Measurements from ENCODE around the gene ENG.
"Not testable (repeated sequence)": the region's sequence is repeated elsewhere in the genome, so short reads cannot be mapped to it uniquely, and the experiment has no call there.

ENG gene

DNA sequence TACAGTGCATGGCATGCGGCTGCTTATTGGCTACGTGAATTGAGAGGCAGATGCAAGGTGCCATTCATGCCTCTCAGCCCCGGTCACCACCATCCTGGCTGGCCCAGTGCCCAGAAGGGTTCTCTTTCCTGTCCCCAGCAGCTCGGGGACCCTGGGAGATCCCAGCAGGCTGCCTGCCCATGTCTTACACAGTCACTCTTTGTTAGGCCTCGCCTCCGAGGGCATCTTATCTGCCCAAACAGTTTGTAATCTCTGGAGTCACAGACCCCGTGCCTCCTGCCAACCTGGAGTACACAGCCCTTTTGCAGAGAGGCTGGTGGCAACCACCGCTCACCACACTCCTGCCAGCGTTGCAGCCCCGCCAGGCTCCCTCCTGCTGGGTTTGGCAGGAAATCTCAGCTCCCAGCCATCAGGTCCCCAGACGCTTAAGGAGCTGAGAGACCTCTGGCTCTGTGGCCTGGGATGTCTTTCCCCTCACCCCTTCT lies 30.0 kb upstream of the ENG start:
- Histone ChIP-seq H3K9me3 (ENCODE audit: insufficient read depth, low read depth, low read length) (no peaks in the 10 kb centered on the region), H3K27me3 (ENCODE audit: insufficient read depth, low read length, poor library complexity, severe bottlenecking) (no peaks in the 10 kb centered on the region), H3K9ac (ENCODE audit: low read depth, low read length, poor library complexity, severe bottlenecking) (peak overlapping the region; percentile 38), H3K4me1 (ENCODE audit: insufficient read depth, low read length, poor library complexity, severe bottlenecking) (peaks cover 28% of the 10 kb centered on the region), H3K36me3 (ENCODE audit: insufficient read depth, low read length) (peaks cover 4% of the 10 kb centered on the region; the same call in 1 of the 2 replicates), H4K20me1 (ENCODE audit: insufficient read depth, low read length, poor library complexity, severe bottlenecking) (no peaks in the 10 kb centered on the region), H3K4me2 (ENCODE audit: low read depth, low read length, poor library complexity, severe bottlenecking) (peak overlapping the region; percentile 59), H3K9me2 (replicated peaks; ENCODE audit: low read depth, low read length) (no peaks in the 10 kb centered on the region), H3K79me2 (ENCODE audit: insufficient read depth, low read length) (no peaks in the 10 kb centered on the region), H3K4me3 (ENCODE audit: low read length, poor library complexity, severe bottlenecking) (peak overlapping the region; percentile 21), H3F3A (ENCODE audit: low read depth) (no peaks in the 10 kb centered on the region), H2AFZ (ENCODE audit: low read length) (no peak overlapping the region)
- TF ChIP-seq CTCF (conservative IDR thresholded peaks at IDR 0.05; ENCODE audit: low read length) (no peak), EZH2phosphoT487 (IDR thresholded peaks at IDR 0.05; ENCODE audit: borderline replicate concordance) (no peak)

DNA sequence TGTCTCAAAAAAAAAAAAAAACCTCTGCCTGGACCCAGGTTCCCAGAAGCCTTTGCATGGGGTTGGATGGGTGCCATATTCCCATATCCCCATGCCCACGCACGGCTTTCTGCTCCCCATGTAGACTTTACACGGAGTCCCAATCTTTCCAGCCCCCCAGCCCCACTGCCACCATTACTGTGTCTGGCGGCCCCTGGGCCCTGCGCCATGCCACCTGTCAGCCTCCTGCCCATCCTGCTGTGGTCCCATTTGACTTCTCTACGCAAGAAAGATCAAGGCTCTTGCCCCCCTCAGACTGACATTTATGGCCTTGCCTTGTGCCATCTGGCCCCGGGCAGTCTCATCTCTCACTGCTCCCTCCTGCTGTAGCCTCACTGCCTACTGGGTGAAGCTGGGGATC lies 29.5 kb upstream of the ENG start:
- TF ChIP-seq EZH2phosphoT487 (IDR thresholded peaks at IDR 0.05; ENCODE audit: borderline replicate concordance), result no peak
- Histone ChIP-seq H3K4me2 (ENCODE audit: low read depth, low read length, poor library complexity, severe bottlenecking) (peak overlapping the region; percentile 59), H3K9me2 (replicated peaks; ENCODE audit: low read depth, low read length) (no peaks in the 10 kb centered on the region), H3K4me1 (ENCODE audit: insufficient read depth, low read length, poor library complexity, severe bottlenecking) (peaks cover 28% of the 10 kb centered on the region), H4K20me1 (ENCODE audit: insufficient read depth, low read length, poor library complexity, severe bottlenecking) (no peaks in the 10 kb centered on the region), H3K9ac (ENCODE audit: low read depth, low read length, poor library complexity, severe bottlenecking) (no peak overlapping the region), H3K36me3 (ENCODE audit: insufficient read depth, low read length) (peaks cover 4% of the 10 kb centered on the region; the same call in 1 of the 2 replicates), H2AFZ (ENCODE audit: low read length) (no peak overlapping the region), H3K79me2 (ENCODE audit: insufficient read depth, low read length) (no peaks in the 10 kb centered on the region), H3K27me3 (ENCODE audit: insufficient read depth, low read length, poor library complexity, severe bottlenecking) (no peaks in the 10 kb centered on the region), H3F3A (ENCODE audit: low read depth) (no peaks in the 10 kb centered on the region), H3K9me3 (ENCODE audit: insufficient read depth, low read depth, low read length) (no peaks in the 10 kb centered on the region), H3K4me3 (ENCODE audit: low read length, poor library complexity, severe bottlenecking) (peak overlapping the region; percentile 21)

GRCh38 chr9:127881715-127882114 lies 27.3 kb upstream of the ENG start:
- H3K4me1 ChIP-seq (ENCODE audit: insufficient read depth, low read length, poor library complexity, severe bottlenecking), result peaks cover 20% of the 10 kb centered on the region
- H2AFZ ChIP-seq (ENCODE audit: low read length); H3K79me2 ChIP-seq (ENCODE audit: insufficient read depth, low read length); H3K36me3 ChIP-seq (ENCODE audit: insufficient read depth, low read length); H3K4me2 ChIP-seq (ENCODE audit: low read depth, low read length, poor library complexity, severe bottlenecking); H3K9me3 ChIP-seq (ENCODE audit: insufficient read depth, low read depth, low read length); H3K9me2 ChIP-seq (replicated peaks; ENCODE audit: low read depth, low read length); H3F3A ChIP-seq (ENCODE audit: low read depth); H3K4me3 ChIP-seq (ENCODE audit: low read length, poor library complexity, severe bottlenecking); H3K27me3 ChIP-seq (ENCODE audit: insufficient read depth, low read length, poor library complexity, severe bottlenecking); H3K9ac ChIP-seq (ENCODE audit: low read depth, low read length, poor library complexity, severe bottlenecking); H4K20me1 ChIP-seq (ENCODE audit: insufficient read depth, low read length, poor library complexity, severe bottlenecking): not testable (repeated sequence)

DNA sequence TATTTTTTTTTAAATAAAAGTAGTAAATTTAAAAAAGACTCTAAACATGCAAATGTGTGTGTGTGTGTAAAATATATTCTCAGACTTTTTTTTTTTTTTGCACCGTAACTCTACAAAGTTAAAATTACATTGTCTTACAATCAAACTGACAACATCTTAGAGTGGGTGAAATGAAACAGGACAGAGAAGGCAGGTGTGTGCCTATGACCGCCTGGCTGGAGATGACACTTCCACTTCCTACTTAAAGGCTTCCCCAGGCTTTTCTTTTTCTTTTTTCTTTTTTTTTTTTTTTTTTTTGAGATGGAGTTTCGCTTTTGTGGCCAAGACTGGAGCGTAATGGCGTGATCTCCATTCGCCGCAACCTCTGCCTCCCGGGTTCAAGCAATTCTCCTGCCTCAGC lies 25.7 kb upstream of the ENG start:
- Histone ChIP-seq H3K9ac (ENCODE audit: low read depth, low read length, poor library complexity, severe bottlenecking) (no peak overlapping the region), H3K79me2 (ENCODE audit: insufficient read depth, low read length) (no peaks in the 10 kb centered on the region), H4K20me1 (ENCODE audit: insufficient read depth, low read length, poor library complexity, severe bottlenecking) (no peaks in the 10 kb centered on the region), H3K9me2 (replicated peaks; ENCODE audit: low read depth, low read length) (no peaks in the 10 kb centered on the region), H2AFZ (ENCODE audit: low read length) (no peak overlapping the region), H3F3A (ENCODE audit: low read depth) (no peaks in the 10 kb centered on the region), H3K9me3 (ENCODE audit: insufficient read depth, low read depth, low read length) (no peaks in the 10 kb centered on the region), H3K4me3 (ENCODE audit: low read length, poor library complexity, severe bottlenecking) (no peak overlapping the region), H3K27me3 (ENCODE audit: insufficient read depth, low read length, poor library complexity, severe bottlenecking) (no peaks in the 10 kb centered on the region), H3K4me1 (ENCODE audit: insufficient read depth, low read length, poor library complexity, severe bottlenecking) (peaks cover 15% of the 10 kb centered on the region), H3K4me2 (ENCODE audit: low read depth, low read length, poor library complexity, severe bottlenecking) (no peak overlapping the region), H3K36me3 (ENCODE audit: insufficient read depth, low read length) (no peaks in the 10 kb centered on the region)
- no peak for TF ChIP-seq CTCF (conservative IDR thresholded peaks at IDR 0.05; ENCODE audit: low read length)
- no peak for TF ChIP-seq EZH2phosphoT487 (IDR thresholded peaks at IDR 0.05; ENCODE audit: borderline replicate concordance)

Measured in Loucy (cell line).